ENCODE data around the gene PLEKHA6. TPM values are rescaled to one million over a fixed set of nuclear protein-coding genes. Genes with fewer than 3 reads are reported as not detected.

PLEKHA6 gene
- total and polyA plus RNA-seq, 2 donors (not counting 1 experiment from before 2014, with no cell fraction given): 0.31 to 0.47 TPM

GRCh38 chr1:204201348-204202040 is 158.2 kb downstream of the PLEKHA6 start:
- H3K27me3 Mint-ChIP-seq: peaks cover 32% of the 10 kb centered on the region
- ATAC-seq (ENCODE audit: low read depth) (no peak), DNase-seq (no peak)
- TF ChIP-seq EZH2 (IDR thresholded peaks at IDR 0.05; ENCODE audit: borderline replicate concordance, insufficient read depth, low read depth, low read length, poor library complexity, severe bottlenecking): no peak
- TF ChIP-seq CTCF (IDR thresholded peaks at IDR 0.05): no peak
- H3K27ac Mint-ChIP-seq: no peak overlapping the region
- no peaks in the 10 kb centered on the region for H3K4me1 Mint-ChIP-seq
- Histone ChIP-seq H3K27ac (ENCODE audit: low read length in 2 of 2) (no peak overlapping the region), H2AFZ (ENCODE audit: insufficient read depth, low read depth, low read length, poor library complexity, severe bottlenecking) (no peak overlapping the region), H3K79me2 (ENCODE audit: control insufficient read depth, insufficient read depth, low read length) (no peaks in the 10 kb centered on the region), H3K9me3 (ENCODE audit: control extremely low read depth in 1 of 3, control insufficient read depth in 2 of 3, insufficient read depth in 1 of 3, low read length in 2 of 3) (peaks cover 0 to 3% (median 0%) of the 10 kb centered on the region in 3 donors), H4K20me1 (ENCODE audit: control insufficient read depth, insufficient read depth, low read length, poor library complexity, severe bottlenecking) (no peaks in the 10 kb centered on the region), H3K4me1 (ENCODE audit: control insufficient read depth in 2 of 2, insufficient read depth in 2 of 2, low read length in 2 of 2) (no peaks in the 10 kb centered on the region), H3K9ac (ENCODE audit: low read length) (no peak overlapping the region), H3K4me3 (ENCODE audit: control extremely low read depth in 1 of 5, extremely low read depth in 1 of 5, insufficient read depth in 1 of 5, low read depth in 2 of 5, low read length in 4 of 5) (no peak overlapping the region), H3K27me3 (replicated peaks in 1 of 4; ENCODE audit: control extremely low read depth in 1 of 4, control insufficient read depth in 3 of 4, insufficient read depth in 4 of 4, low read length in 3 of 4) (peaks cover 0 to 17% (median 9%) of the 10 kb centered on the region in 4 experiments), H3K4me2 (replicated peaks; ENCODE audit: low read depth, low read length, poor library complexity, severe bottlenecking) (no peak overlapping the region), H3K36me3 (replicated peaks in 1 of 2; ENCODE audit: control extremely low read depth in 1 of 2, control insufficient read depth in 1 of 2, extremely low read depth in 1 of 2, insufficient read depth in 2 of 2, low read length in 1 of 2) (no peaks in the 10 kb centered on the region)
- POLR2A ChIA-PET: no interaction called here
- intact Hi-C loops (cut with micrococcal nuclease): no loop called here
- no peaks in the 10 kb centered on the region for H3K9me3 Mint-ChIP-seq (ENCODE audit: insufficient read depth)
- WGBS (ENCODE audit: insufficient coverage): 90% methylated on average over 9 of the region's 12 CpGs
- H3K4me3 Mint-ChIP-seq: no peak overlapping the region
- CTCF ChIA-PET: no interaction called here

- no peaks in the 10 kb centered on the region for H3K36me3 ChIP-seq (replicated peaks in 1 of 2; ENCODE audit: control extremely low read depth in 1 of 2, control insufficient read depth in 1 of 2, extremely low read depth in 1 of 2, insufficient read depth in 2 of 2, low read length in 1 of 2)
- no peak overlapping the region for H3K27ac ChIP-seq (ENCODE audit: low read length in 2 of 2)
- no peak overlapping the region for H3K4me3 ChIP-seq (ENCODE audit: control extremely low read depth in 1 of 5, extremely low read depth in 1 of 5, insufficient read depth in 1 of 5, low read depth in 2 of 5, low read length in 4 of 5)
- H3K9me3 ChIP-seq (ENCODE audit: control extremely low read depth in 1 of 3, control insufficient read depth in 2 of 3, insufficient read depth in 1 of 3, low read length in 2 of 3): peaks cover 0 to 3% (median 0%) of the 10 kb centered on the region in 3 donors
- peaks cover 0 to 10% (median 0%) of the 10 kb centered on the region in 4 experiments for H3K27me3 ChIP-seq (replicated peaks in 1 of 4; ENCODE audit: control extremely low read depth in 1 of 4, control insufficient read depth in 3 of 4, insufficient read depth in 4 of 4, low read length in 3 of 4)
- no peak overlapping the region for H3K4me2 ChIP-seq (replicated peaks; ENCODE audit: low read depth, low read length, poor library complexity, severe bottlenecking)
- CTCF ChIA-PET: no interaction called here
- no peak for TF ChIP-seq CTCF (IDR thresholded peaks at IDR 0.05)
- TF ChIP-seq EZH2 (IDR thresholded peaks at IDR 0.05; ENCODE audit: borderline replicate concordance, insufficient read depth, low read depth, low read length, poor library complexity, severe bottlenecking): no peak
- ATAC-seq (ENCODE audit: low read depth) (no peak), DNase-seq (no peak)
- no peaks in the 10 kb centered on the region for H3K9me3 Mint-ChIP-seq (ENCODE audit: insufficient read depth)
- H4K20me1 ChIP-seq (ENCODE audit: control insufficient read depth, insufficient read depth, low read length, poor library complexity, severe bottlenecking): no peaks in the 10 kb centered on the region
- peaks cover 23% of the 10 kb centered on the region for H3K27me3 Mint-ChIP-seq
- intact Hi-C loops (cut with micrococcal nuclease): no loop called here
- H2AFZ ChIP-seq (ENCODE audit: insufficient read depth, low read depth, low read length, poor library complexity, severe bottlenecking): no peak overlapping the region
- H3K4me1 Mint-ChIP-seq: no peaks in the 10 kb centered on the region
- no peak overlapping the region for H3K27ac Mint-ChIP-seq
- no peak overlapping the region for H3K9ac ChIP-seq (ENCODE audit: low read length)
- no peak overlapping the region for H3K4me3 Mint-ChIP-seq
- POLR2A ChIA-PET: no interaction called here
- WGBS (ENCODE audit: insufficient coverage): 92% methylated on average over 4 of the region's 9 CpGs
- no peaks in the 10 kb centered on the region for H3K4me1 ChIP-seq (ENCODE audit: control insufficient read depth in 2 of 2, insufficient read depth in 2 of 2, low read length in 2 of 2)
- no peaks in the 10 kb centered on the region for H3K79me2 ChIP-seq (ENCODE audit: control insufficient read depth, insufficient read depth, low read length)
Observed at GRCh38 chr1:204199579-204199978, 160.2 kb downstream of the PLEKHA6 start.
